ENCODE data around the gene PLK3. TPM values are rescaled to one million over a fixed set of nuclear protein-coding genes. Genes with fewer than 3 reads are reported as not detected.
"Not testable (repeated sequence)": the region's sequence is repeated elsewhere in the genome, so short reads cannot be mapped to it uniquely, and the experiment has no call there.

PLK3 gene
- total RNA-seq, 1 experiment from 2014 or later = 3.2 TPM

DNA sequence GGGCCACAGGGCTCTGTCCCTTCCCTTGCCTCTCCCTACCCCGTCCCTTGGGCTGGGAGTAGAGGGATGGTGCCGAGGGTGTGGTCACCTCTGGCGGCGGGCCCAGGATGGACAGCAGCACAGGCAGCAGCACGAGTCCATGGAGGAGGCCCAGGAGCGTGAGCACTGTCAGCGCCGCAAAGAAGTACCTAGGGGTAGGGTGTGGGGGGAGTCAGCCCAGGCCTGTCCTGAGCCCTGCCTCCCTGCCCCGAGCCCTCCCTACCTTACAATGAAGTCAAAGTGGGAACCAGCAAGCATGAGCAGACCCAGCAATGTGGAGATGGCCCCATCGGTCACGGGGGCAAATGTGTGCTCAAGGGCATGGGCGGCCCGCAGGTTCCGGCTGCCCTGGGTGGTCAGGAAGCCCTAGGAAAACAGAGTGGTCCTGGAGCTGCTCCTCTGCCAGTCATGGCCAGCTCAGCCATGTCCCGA, 22.8 kb downstream of the PLK3 start:
- BruUV-seq (replicated peaks) = no TSS peak
- H3K4me1 Mint-ChIP-seq (ENCODE audit: low read depth, unreplicated experiment) = no peaks in the 10 kb centered on the region
- POLR2A ChIA-PET = no interaction called here

GRCh38 chr1:44824392-44824791, 24.2 kb downstream of the PLK3 start:
- H3K4me1 ChIP-seq; BruUV-seq (replicated peaks); H3K9me3 ChIP-seq; H3K9me3 Mint-ChIP-seq (ENCODE audit: unreplicated experiment); intact Hi-C loops (cut with micrococcal nuclease; ENCODE audit: unreplicated experiment); H3K4me1 Mint-ChIP-seq (ENCODE audit: low read depth, unreplicated experiment); H3K27ac Mint-ChIP-seq (ENCODE audit: unreplicated experiment); H3K27me3 ChIP-seq (replicated peaks; ENCODE audit: control insufficient read depth, insufficient read depth, low read length); H3K36me3 ChIP-seq (ENCODE audit: control insufficient read depth, insufficient read depth, low read length); H3K36me3 Mint-ChIP-seq (ENCODE audit: insufficient read depth, unreplicated experiment); H3K4me3 Mint-ChIP-seq (ENCODE audit: unreplicated experiment); H3K27me3 Mint-ChIP-seq (ENCODE audit: insufficient read depth, unreplicated experiment); H3K4me3 ChIP-seq (ENCODE audit: low read depth, low read length); CTCF ChIA-PET; POLR2A ChIA-PET; DNase-seq: not testable (repeated sequence)

More for the DNA sequence above, 22.8 kb downstream of the PLK3 start:
- CTCF ChIA-PET = interaction anchor here (0.6 kb wide), 1 partner anchor 90 kb away, joined by 4 read pairs; no protein-coding TSS in a partner anchor
- Histone ChIP-seq H3K4me3 (ENCODE audit: low read depth, low read length) (no peak overlapping the region), H3K9me3 (no peaks in the 10 kb centered on the region), H3K36me3 (ENCODE audit: control insufficient read depth, insufficient read depth, low read length) (no peaks in the 10 kb centered on the region), H3K27me3 (replicated peaks; ENCODE audit: control insufficient read depth, insufficient read depth, low read length) (no peaks in the 10 kb centered on the region), H3K4me1 (no peaks in the 10 kb centered on the region)
- no peaks in the 10 kb centered on the region for H3K9me3 Mint-ChIP-seq (ENCODE audit: unreplicated experiment)
- peaks cover 19% of the 10 kb centered on the region for H3K36me3 Mint-ChIP-seq (ENCODE audit: insufficient read depth, unreplicated experiment)
- TF ChIP-seq, protein P1, sequence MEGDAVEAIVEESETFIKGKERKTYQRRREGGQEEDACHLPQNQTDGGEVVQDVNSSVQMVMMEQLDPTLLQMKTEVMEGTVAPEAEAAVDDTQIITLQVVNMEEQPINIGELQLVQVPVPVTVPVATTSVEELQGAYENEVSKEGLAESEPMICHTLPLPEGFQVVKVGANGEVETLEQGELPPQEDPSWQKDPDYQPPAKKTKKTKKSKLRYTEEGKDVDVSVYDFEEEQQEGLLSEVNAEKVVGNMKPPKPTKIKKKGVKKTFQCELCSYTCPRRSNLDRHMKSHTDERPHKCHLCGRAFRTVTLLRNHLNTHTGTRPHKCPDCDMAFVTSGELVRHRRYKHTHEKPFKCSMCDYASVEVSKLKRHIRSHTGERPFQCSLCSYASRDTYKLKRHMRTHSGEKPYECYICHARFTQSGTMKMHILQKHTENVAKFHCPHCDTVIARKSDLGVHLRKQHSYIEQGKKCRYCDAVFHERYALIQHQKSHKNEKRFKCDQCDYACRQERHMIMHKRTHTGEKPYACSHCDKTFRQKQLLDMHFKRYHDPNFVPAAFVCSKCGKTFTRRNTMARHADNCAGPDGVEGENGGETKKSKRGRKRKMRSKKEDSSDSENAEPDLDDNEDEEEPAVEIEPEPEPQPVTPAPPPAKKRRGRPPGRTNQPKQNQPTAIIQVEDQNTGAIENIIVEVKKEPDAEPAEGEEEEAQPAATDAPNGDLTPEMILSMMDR (IDR thresholded peaks at IDR 0.05; ENCODE audit: insufficient read depth in 1 of 2, low read depth in 1 of 2, low read length in 1 of 2, severe bottlenecking in 1 of 2, unreplicated experiment in 1 of 2) = no peak
- no peaks in the 10 kb centered on the region for H3K27me3 Mint-ChIP-seq (ENCODE audit: insufficient read depth, unreplicated experiment)
- intact Hi-C loops (cut with micrococcal nuclease; ENCODE audit: unreplicated experiment) = no loop called here
- H3K27ac Mint-ChIP-seq (ENCODE audit: unreplicated experiment) = no peak overlapping the region
- no peak overlapping the region for H3K4me3 Mint-ChIP-seq (ENCODE audit: unreplicated experiment)
- no peak for DNase-seq

DNA sequence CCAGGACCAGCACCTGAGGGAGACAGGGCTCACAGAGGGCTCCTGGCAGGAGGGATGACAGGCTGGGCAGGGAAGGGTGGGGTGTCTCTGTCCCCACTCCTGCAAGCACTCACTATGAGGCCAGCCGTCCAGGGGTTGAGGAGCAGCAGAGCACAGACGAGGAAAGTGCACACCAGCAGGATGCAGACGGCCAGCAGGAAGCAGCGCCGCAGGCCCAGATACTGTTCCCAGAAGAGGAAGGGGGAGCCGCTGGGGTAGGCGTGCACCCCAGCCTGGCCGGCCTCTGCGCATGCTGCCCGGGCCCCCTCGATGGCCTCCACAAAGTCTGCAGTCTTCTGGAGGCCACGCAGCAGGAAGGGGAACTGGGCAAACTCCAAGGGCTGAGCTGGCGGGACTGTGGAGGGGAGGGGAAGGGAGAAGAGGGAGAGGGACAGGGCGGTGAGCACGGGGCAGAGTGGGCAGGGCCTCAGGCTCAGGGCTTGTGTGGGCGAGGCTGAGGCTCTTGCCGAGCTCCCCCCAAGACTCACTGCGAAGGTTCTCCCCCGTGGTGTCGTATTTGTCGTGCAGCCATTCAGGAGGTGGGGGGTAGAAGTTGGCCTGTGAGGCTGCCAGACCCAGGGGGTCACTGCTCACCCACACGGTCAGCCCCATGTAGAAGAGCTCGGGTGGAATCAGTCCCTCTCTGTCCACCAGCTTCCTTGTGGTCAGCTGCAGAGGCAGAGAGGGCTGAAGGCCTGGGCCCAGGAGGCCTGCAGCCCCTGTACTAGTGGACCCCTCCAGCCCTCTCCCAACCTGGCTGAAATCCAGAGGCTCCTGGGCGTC, 26.4 kb downstream of the PLK3 start:
- H3K9me3 Mint-ChIP-seq (ENCODE audit: unreplicated experiment) = no peaks in the 10 kb centered on the region
- TF ChIP-seq, protein P1 (IDR thresholded peaks at IDR 0.05; ENCODE audit: insufficient read depth in 1 of 2, low read depth in 1 of 2, low read length in 1 of 2, severe bottlenecking in 1 of 2, unreplicated experiment in 1 of 2) = no peak
- no peaks in the 10 kb centered on the region for H3K4me1 Mint-ChIP-seq (ENCODE audit: low read depth, unreplicated experiment)
- intact Hi-C loops (cut with micrococcal nuclease; ENCODE audit: unreplicated experiment) = no loop called here
- no peak for DNase-seq
- no peaks in the 10 kb centered on the region for H3K36me3 Mint-ChIP-seq (ENCODE audit: insufficient read depth, unreplicated experiment)
- ChIA-PET POLR2A (interaction anchor here (0.8 kb wide), 1 partner anchor 46 kb away, joined by 3 read pairs; no protein-coding TSS in a partner anchor), CTCF (interaction anchor here (0.6 to 0.7 kb wide), 2 partner anchors 27 to 301 kb away, joined by 3 to 8 read pairs; no protein-coding TSS in a partner anchor)
- Histone ChIP-seq H3K36me3 (ENCODE audit: control insufficient read depth, insufficient read depth, low read length) (no peaks in the 10 kb centered on the region), H3K4me1 (no peaks in the 10 kb centered on the region), H3K27me3 (replicated peaks; ENCODE audit: control insufficient read depth, insufficient read depth, low read length) (no peaks in the 10 kb centered on the region), H3K4me3 (ENCODE audit: low read depth, low read length) (no peak overlapping the region), H3K9me3 (no peaks in the 10 kb centered on the region)
- no peak overlapping the region for H3K4me3 Mint-ChIP-seq (ENCODE audit: unreplicated experiment)
- no peaks in the 10 kb centered on the region for H3K27me3 Mint-ChIP-seq (ENCODE audit: insufficient read depth, unreplicated experiment)
- no peak overlapping the region for H3K27ac Mint-ChIP-seq (ENCODE audit: unreplicated experiment)
- BruUV-seq (replicated peaks) = no TSS peak

All from Caco-2 (cell line).